Measurements from ENCODE around the gene NHERF2. TPM values are rescaled to one million over a fixed set of nuclear protein-coding genes. Genes with fewer than 3 reads are reported as not detected.

The NHERF2 gene
- total RNA-seq, 6 experiments from 2014 or later = 129 to 284 (median 186) TPM

DNA sequence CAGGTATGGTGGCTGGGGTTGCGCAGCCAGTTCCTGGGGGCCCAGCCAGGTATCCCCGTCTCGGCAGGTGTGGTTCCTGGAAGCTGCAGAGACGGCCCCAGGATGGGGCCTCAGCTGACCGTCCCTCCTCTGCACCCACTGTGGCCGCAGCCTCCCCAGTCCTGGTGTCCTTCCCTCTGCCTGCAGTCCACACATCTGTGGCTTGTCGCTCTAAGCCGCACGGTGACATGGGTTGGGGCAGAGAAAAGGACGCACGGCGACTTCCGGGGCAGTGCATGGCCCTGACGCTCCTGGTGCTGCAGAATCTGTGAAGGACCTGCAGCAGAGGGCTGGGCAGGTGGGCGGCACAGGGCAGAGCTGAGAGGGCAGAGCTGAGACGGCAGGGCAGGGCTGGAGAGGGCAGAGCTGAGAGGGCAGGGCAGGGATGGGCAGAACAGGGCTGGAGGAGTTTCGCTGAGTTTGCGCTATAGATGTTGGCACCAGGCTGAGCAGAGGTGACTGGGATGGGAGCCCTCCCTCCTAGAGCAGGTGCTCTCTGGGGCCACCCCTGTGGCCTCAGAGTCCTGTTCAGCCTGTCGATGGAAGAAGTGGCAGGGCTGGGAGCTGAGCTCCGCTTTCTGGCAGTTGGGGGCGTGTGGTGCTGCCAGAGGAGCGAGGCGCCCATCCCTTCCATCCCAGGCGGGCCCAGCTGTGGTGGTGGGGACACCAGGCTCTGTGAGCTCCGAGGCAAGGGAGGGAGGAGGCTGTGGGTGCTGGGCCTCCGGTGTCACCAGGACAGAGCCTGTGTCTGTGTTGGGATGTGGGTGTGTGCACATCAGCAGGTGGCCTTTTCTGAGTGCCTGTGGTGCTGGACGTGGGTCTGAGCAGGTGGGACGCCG is 44.1 kb downstream of the NHERF2 start:
- intact Hi-C loops (cut with DNase I) = no loop called here
- no peak overlapping the region for H3K27ac ChIP-seq
- H3K4me1 ChIP-seq = no peaks in the 10 kb centered on the region
- TF ChIP-seq CTCF (IDR thresholded peaks at IDR 0.05) (no peak), POLR2A (IDR thresholded peaks at IDR 0.05) (no peak)
- no peak overlapping the region for H3K4me3 ChIP-seq
- no peaks in the 10 kb centered on the region for H3K9me3 ChIP-seq
- no peaks in the 10 kb centered on the region for H3K27me3 ChIP-seq
- WGBS (ENCODE audit: insufficient coverage, low coverage, low lambda C conversion rate, missing lambda C conversion rate) = no CpG with 5 or more reads among the region's 29 CpGs
- ATAC-seq = peak in 1 of 4 donors; percentile 4
- peaks cover 0 to 76% (median 23%) of the 10 kb centered on the region in 4 donors for H3K36me3 ChIP-seq
- no peak for DNase-seq

- intact Hi-C loops (cut with DNase I) = no loop called here
- peak in 2 of 4 donors; percentile 9 to 17 for ATAC-seq
- Histone ChIP-seq H3K4me3 (no peak overlapping the region), H3K9me3 (no peaks in the 10 kb centered on the region), H3K36me3 (peaks cover 0 to 75% (median 19%) of the 10 kb centered on the region in 4 donors), H3K27me3 (no peaks in the 10 kb centered on the region), H3K27ac (no peak overlapping the region), H3K4me1 (no peaks in the 10 kb centered on the region)
- peak in 1 of 3 donors; percentile 43 for DNase-seq
- 100% methylated on average over 1 of the region's 34 CpGs for WGBS (ENCODE audit: insufficient coverage, low coverage, low lambda C conversion rate, missing lambda C conversion rate)
- TF ChIP-seq POLR2A (IDR thresholded peaks at IDR 0.05) = no peak
- no peak for TF ChIP-seq CTCF (IDR thresholded peaks at IDR 0.05)
Observed at GRCh38 chr16:2071454-2072202, 44.9 kb downstream of the NHERF2 start.

- Histone ChIP-seq H3K9me3 (no peaks in the 10 kb centered on the region), H3K27me3 (no peaks in the 10 kb centered on the region), H3K4me3 (no peak overlapping the region), H3K4me1 (no peaks in the 10 kb centered on the region), H3K27ac (no peak overlapping the region), H3K36me3 (peaks cover 0 to 70% (median 17%) of the 10 kb centered on the region in 4 donors)
- DNase-seq (no peak), ATAC-seq (no peak)
- intact Hi-C loops (cut with DNase I) = no loop called here
- WGBS (ENCODE audit: insufficient coverage, low coverage, low lambda C conversion rate, missing lambda C conversion rate) = 73% methylated on average over 3 of the region's 8 CpGs
- no peak for TF ChIP-seq POLR2A (IDR thresholded peaks at IDR 0.05)
- no peak for TF ChIP-seq CTCF (IDR thresholded peaks at IDR 0.05)
Observed at GRCh38 chr16:2072926-2073325, 46.2 kb downstream of the NHERF2 start.

DNA sequence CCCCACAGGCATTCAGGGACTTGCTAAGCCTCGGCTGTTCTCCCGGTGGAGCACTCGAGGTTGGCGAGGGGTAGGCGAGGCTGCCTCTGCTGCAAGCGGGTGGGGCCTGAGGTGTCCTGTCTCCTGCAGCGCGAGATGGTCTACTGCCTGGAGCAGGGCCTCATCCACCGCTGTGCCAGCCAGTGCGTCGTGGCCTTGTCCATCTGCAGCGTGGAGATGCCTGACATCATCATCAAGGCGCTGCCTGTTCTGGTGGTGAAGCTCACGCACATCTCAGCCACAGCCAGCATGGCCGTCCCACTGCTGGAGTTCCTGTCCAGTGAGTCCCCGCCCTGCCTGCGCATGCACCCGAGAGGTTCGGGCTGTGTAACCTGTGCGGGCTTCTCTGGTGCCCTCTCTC is 47.4 kb downstream of the NHERF2 start:
- Histone ChIP-seq H3K27ac (no peak overlapping the region), H3K27me3 (no peaks in the 10 kb centered on the region), H3K4me3 (no peak overlapping the region), H3K36me3 (peaks cover 0 to 65% (median 17%) of the 10 kb centered on the region in 4 donors), H3K4me1 (no peaks in the 10 kb centered on the region), H3K9me3 (no peaks in the 10 kb centered on the region)
- intact Hi-C loops (cut with DNase I) = no loop called here
- ATAC-seq (no peak), DNase-seq (no peak)
- no CpG with 5 or more reads among the region's 20 CpGs for WGBS (ENCODE audit: insufficient coverage, low coverage, low lambda C conversion rate, missing lambda C conversion rate)
- TF ChIP-seq CTCF (IDR thresholded peaks at IDR 0.05) (no peak), POLR2A (IDR thresholded peaks at IDR 0.05) (no peak)
